HG02943 (cell line): Measurements from ENCODE around the gene CFI.

Experiments
- ATAC-seq: cut with Tn5 transposase; IDR thresholded peaks from one replicate; pipeline ENCODE4 v1.9.1; 2021; ENCODE audit warnings: mild to moderate bottlenecking, low read depth, moderate library complexity; ENCODE audit not compliant: unreplicated experiment

CFI gene

GRCh38 chr4:109801895-109802319, at the start of gene CFI:
Gene CFI, minus strand, starts transcription at chr4:109801999. Its CDS starts 28 bp downstream, at chr4:109801971.
- no peak for ATAC-seq

- ATAC-seq: no peak
Observed at GRCh38 chr4:109850601-109851000, 48.8 kb upstream of the CFI start.

- ATAC-seq: no peak
Observed at GRCh38 chr4:109848501-109848900, 46.7 kb upstream of the CFI start.

- no peak for ATAC-seq
Observed at GRCh38 chr4:109847896-109848442, 46.2 kb upstream of the CFI start, which contains the start of gene LRIT3. Gene LRIT3, plus strand, starts transcription at chr4:109848107. Its CDS starts 95 bp downstream, at chr4:109848202.

GRCh38 chr4:109846395-109847098, 44.7 kb upstream of the CFI start:
- ATAC-seq: no peak

- ATAC-seq: no peak
Observed at GRCh38 chr4:109836985-109837384, 35.2 kb upstream of the CFI start.

GRCh38 chr4:109833756-109834155, 32.0 kb upstream of the CFI start:
- no peak for ATAC-seq

- no peak for ATAC-seq
Observed at GRCh38 chr4:109827672-109828071, 25.9 kb upstream of the CFI start, which contains the start of gene RRH. Gene RRH, plus strand, starts transcription at chr4:109827972. Its CDS starts 56 bp downstream, at chr4:109828028.

- ATAC-seq: no peak
Observed at GRCh38 chr4:109826719-109827118, 24.9 kb upstream of the CFI start.

- no peak for ATAC-seq
Observed at GRCh38 chr4:109821185-109821584, 19.4 kb upstream of the CFI start.

GRCh38 chr4:109820563-109820962, 18.8 kb upstream of the CFI start:
- ATAC-seq: no peak

- ATAC-seq: no peak
Observed at GRCh38 chr4:109818268-109818667, 16.5 kb upstream of the CFI start.

GRCh38 chr4:109816894-109817293, 15.1 kb upstream of the CFI start:
- no peak for ATAC-seq

GRCh38 chr4:109816082-109816442, 14.3 kb upstream of the CFI start:
- no peak for ATAC-seq

- peak; percentile 99 for ATAC-seq
Observed at GRCh38 chr4:109815151-109816081, 13.6 kb upstream of the CFI start, which contains the start of gene GAR1. Gene GAR1, plus strand, starts transcription at chr4:109815762. Its CDS starts 403 bp downstream, at chr4:109816165.

GRCh38 chr4:109811707-109812106, 9.9 kb upstream of the CFI start:
- ATAC-seq: no peak

GRCh38 chr4:109810552-109811387, 9.0 kb upstream of the CFI start:
- ATAC-seq: no peak

- ATAC-seq: no peak
Observed at GRCh38 chr4:109809655-109810054, 7.9 kb upstream of the CFI start.

GRCh38 chr4:109803924-109804571, 2.2 kb upstream of the CFI start:
- peak; percentile 63 for ATAC-seq
